Esophagus muscularis mucosa (tissue), 4 donors: Measurements from ENCODE around the gene RAPGEF1. TPM values are rescaled to one million over a fixed set of nuclear protein-coding genes. Genes with fewer than 3 reads are reported as not detected.
A peak's percentile ranks its signal among the peaks of the same experiment; 100 is the strongest.

ENCODE experiments used
- DNase-seq: peaks from one replicate; pipeline ENCODE4 v3.0.0-alpha.2; 2017; ENCODE audit errors: extremely low spot score
- H3K27ac ChIP-seq, 4 donors: fragments of 200-600 bp; sonication (generic); replicated peaks in 1 of 4; 1 replicate in 3 of 4; 2 replicates in 1 of 4; pipeline ENCODE4 v1.5.1; 2016 to 2019; ENCODE audit warnings: mild to moderate bottlenecking in 1 of 4
- H3K27me3 ChIP-seq, 4 donors: fragments of 200-600 bp; sonication (generic); one replicate each; pipeline versions ENCODE4 v1.5.1 to v1.6.0; 2016 to 2019
- H3K36me3 ChIP-seq, 4 donors: fragments of 200-600 bp; sonication (generic); one replicate each; pipeline ENCODE4 v1.5.1; 2016 to 2019
- H3K4me1 ChIP-seq, 4 donors: fragments of 200-600 bp; sonication (generic); one replicate each; pipeline ENCODE4 v1.5.1; 2016 to 2019
- H3K4me3 ChIP-seq, 4 donors: fragments of 200-600 bp; sonication (generic); 1 replicate in 2 of 4; 2 replicates in 2 of 4; pipeline ENCODE4 v1.5.1; 2016 to 2019; ENCODE audit warnings: mild to moderate bottlenecking in 4 of 4, moderate library complexity in 1 of 4
- H3K9me3 ChIP-seq, 4 donors: fragments of 200-600 bp; sonication (generic); 1 replicate in 3 of 4; 2 replicates in 1 of 4; pipeline ENCODE4 v1.5.1; 2016 to 2019
- EP300 ChIP-seq: sonication (generic); formaldehyde crosslinking; IDR thresholded peaks from one replicate; pipeline ENCODE4 v1.6.1; 2017; ENCODE audit warnings: antibody characterized with exemption
- POLR2A ChIP-seq: fragments of 450-650 bp; IDR thresholded peaks from one replicate; pipeline ENCODE4 v1.6.1; 2017; ENCODE audit warnings: antibody characterized with exemption, moderate library complexity, mild to moderate bottlenecking, low read depth
- POLR2AphosphoS5 ChIP-seq, 2 donors: sonication (generic); formaldehyde crosslinking; IDR thresholded peaks; one replicate each; pipeline ENCODE4 v1.6.1; 2017; ENCODE audit warnings: antibody characterized with exemption in 2 of 2
- WGBS: methylation state at CpG from one replicate; pipeline ENCODE4 v1.1.5; 2018; 5-methylcytosine and 5-hydroxymethylcytosine counted together
- intact Hi-C: fragments of 100-400 bp; cut with DNase I; formaldehyde crosslinking; loops from one replicate; pipeline ENCODE4 v1.15.1; 2023
- total RNA-seq, 4 donors: library from RNA; depleted of rRNA; stranded (reverse); fragments of >200 nt; gene quantifications; one replicate each; pipeline versions ENCODE4 v1.1.0 to v1.2.1, GENCODE V29; 2016
- TF ChIP-seq, protein P1 (sequence below), 3 experiments: fragments of 200-600 bp in 2 of 3; fragments of 450-650 bp in 1 of 3; sonication (generic) in 2 of 3; IDR thresholded peaks; one replicate each; pipeline ENCODE4 v1.5.1; 2017 to 2019; ENCODE audit warnings: antibody characterized with exemption in 3 of 3, mild to moderate bottlenecking in 2 of 3, moderate library complexity in 1 of 3

Gene RAPGEF1
- total RNA-seq, 4 donors from 2014 or later: 66.6 to 138 (median 101) TPM

DNA sequence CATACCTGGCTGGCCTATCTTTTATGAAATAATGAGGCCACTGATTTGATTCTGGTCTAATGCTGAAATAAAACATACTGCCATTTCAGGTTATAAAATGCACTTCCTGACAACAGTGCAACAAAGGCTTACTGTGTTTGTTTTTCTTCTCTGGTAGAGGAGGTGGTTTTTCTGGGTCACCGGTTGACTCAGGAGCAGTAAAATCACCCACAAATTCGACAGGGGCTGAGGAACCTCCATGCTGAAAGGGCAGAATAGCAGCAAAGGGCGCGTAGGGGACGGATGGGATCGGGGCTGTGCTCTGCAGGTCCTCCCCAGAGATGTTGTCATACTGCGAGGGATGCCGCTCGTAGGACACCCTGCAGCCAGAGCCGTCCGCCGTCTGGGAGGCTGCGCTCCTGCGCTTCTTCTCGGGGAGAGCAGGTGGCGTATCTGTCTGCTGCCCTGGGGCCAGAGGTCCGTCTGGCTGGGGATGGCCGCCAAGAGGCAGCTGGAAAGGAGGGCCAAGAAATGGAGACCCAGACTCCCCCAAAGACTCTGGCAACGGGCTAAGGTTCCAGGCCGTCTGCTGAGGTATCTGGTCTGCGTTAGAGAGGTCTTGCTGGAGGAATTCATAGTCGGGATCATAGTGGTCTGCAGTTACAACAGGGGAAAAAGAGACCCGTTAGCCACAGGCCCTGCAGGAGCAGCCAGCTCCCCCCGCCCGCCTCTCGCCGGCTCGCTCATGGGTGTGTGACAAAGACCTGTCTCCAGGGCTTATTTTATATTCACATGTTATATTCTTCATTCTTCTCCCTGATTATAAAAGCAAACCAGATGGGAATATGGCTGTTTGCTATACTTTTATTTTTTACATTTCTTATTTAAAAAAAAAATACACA lies 113.8 kb downstream of the RAPGEF1 start:
- Histone ChIP-seq H3K4me3 (no peak overlapping the region), H3K27me3 (no peaks in the 10 kb centered on the region), H3K36me3 (peaks cover 15 to 80% (median 64%) of the 10 kb centered on the region in 4 donors), H3K4me1 (peaks cover 8 to 33% (median 11%) of the 10 kb centered on the region in 4 donors), H3K9me3 (no peaks in the 10 kb centered on the region), H3K27ac (no peak overlapping the region)
- intact Hi-C loops: no loop called here
- 87% methylated on average over 25 of the region's 28 CpGs for WGBS
- TF ChIP-seq EP300 (no peak), POLR2A (no peak), POLR2AphosphoS5 (IDR thresholded peaks at IDR 0.05) (no peak)
- TF ChIP-seq, protein P1, sequence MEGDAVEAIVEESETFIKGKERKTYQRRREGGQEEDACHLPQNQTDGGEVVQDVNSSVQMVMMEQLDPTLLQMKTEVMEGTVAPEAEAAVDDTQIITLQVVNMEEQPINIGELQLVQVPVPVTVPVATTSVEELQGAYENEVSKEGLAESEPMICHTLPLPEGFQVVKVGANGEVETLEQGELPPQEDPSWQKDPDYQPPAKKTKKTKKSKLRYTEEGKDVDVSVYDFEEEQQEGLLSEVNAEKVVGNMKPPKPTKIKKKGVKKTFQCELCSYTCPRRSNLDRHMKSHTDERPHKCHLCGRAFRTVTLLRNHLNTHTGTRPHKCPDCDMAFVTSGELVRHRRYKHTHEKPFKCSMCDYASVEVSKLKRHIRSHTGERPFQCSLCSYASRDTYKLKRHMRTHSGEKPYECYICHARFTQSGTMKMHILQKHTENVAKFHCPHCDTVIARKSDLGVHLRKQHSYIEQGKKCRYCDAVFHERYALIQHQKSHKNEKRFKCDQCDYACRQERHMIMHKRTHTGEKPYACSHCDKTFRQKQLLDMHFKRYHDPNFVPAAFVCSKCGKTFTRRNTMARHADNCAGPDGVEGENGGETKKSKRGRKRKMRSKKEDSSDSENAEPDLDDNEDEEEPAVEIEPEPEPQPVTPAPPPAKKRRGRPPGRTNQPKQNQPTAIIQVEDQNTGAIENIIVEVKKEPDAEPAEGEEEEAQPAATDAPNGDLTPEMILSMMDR (IDR thresholded peaks at IDR 0.05): no peak
- DNase-seq: no peak

DNA sequence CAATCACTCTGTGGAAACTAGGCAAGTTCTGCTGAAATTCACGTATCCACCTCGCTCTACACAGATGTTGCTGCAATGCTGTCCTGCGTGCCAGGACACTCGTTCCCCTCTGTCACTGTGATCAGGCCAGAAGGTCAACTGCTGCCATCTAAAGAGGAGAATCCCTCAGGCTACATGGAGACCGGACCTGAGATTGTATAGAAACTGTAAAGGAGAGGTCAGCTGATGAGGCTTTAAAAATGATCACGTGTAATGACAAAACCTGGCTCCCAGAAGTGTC lies 114.4 kb downstream of the RAPGEF1 start:
- Histone ChIP-seq H3K9me3 (no peaks in the 10 kb centered on the region), H3K4me1 (peaks cover 8 to 32% (median 11%) of the 10 kb centered on the region in 4 donors), H3K27ac (no peak overlapping the region), H3K36me3 (peaks cover 21 to 86% (median 70%) of the 10 kb centered on the region in 4 donors), H3K27me3 (no peaks in the 10 kb centered on the region), H3K4me3 (no peak overlapping the region)
- no peak for DNase-seq
- TF ChIP-seq POLR2AphosphoS5 (IDR thresholded peaks at IDR 0.05) (no peak), EP300 (no peak), POLR2A (no peak)
- TF ChIP-seq, protein P1 (IDR thresholded peaks at IDR 0.05): no peak
- intact Hi-C loops: no loop called here
- 82% methylated on average over 6 of the region's 6 CpGs for WGBS

DNA sequence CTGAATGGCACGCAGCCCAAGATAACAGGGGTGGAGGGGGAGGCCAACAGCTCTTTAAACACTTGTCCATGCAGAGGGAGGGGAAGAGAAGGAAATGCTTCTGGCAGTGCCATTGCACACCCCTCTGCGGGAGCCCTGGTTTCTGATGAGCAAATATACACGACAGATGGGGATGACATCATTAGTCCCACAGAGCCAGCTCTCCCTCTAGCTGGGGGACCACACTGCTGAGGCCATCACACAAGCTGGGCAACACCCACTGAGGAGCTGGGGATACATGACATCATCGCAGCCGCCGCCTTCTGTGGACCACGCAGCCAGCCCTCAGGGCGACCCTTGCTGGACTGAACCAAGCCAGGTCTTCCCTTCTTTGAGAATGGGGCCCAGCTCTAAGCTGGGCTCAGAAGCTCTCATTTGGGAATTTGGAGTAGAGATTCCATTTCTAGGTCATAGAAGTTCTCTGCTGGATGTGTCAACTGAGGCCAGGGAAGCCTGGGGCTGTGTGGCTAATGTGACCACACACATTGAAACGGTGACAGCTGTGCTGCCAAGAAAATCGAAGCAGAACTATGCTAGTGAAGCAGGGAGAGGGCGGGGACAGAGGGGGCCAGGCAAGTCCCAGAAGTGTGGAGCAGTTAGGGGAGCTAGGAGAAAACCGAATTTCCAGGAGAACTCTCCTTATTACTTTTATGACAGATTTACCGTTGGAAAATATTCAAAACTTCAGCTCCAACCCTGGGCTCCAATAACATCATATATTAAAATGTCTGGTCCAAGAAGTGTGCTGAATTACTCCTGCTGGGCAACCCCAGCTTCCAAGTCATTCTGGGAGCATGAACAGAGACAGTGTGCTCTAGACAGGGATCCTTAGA lies 115.0 kb downstream of the RAPGEF1 start:
- DNase-seq: no peak
- no peaks in the 10 kb centered on the region for H3K27me3 ChIP-seq
- TF ChIP-seq EP300: no peak
- TF ChIP-seq, protein P1 (IDR thresholded peaks at IDR 0.05): no peak
- peak overlapping the region in 1 of 4 donors; percentile 30 for H3K27ac ChIP-seq
- H3K4me1 ChIP-seq: peaks cover 8 to 29% (median 11%) of the 10 kb centered on the region in 4 donors
- peaks cover 25 to 88% (median 76%) of the 10 kb centered on the region in 4 donors for H3K36me3 ChIP-seq
- H3K9me3 ChIP-seq: no peaks in the 10 kb centered on the region
- WGBS: 73% methylated on average over 13 of the region's 13 CpGs
- intact Hi-C loops: no loop called here
- H3K4me3 ChIP-seq: no peak overlapping the region

DNA sequence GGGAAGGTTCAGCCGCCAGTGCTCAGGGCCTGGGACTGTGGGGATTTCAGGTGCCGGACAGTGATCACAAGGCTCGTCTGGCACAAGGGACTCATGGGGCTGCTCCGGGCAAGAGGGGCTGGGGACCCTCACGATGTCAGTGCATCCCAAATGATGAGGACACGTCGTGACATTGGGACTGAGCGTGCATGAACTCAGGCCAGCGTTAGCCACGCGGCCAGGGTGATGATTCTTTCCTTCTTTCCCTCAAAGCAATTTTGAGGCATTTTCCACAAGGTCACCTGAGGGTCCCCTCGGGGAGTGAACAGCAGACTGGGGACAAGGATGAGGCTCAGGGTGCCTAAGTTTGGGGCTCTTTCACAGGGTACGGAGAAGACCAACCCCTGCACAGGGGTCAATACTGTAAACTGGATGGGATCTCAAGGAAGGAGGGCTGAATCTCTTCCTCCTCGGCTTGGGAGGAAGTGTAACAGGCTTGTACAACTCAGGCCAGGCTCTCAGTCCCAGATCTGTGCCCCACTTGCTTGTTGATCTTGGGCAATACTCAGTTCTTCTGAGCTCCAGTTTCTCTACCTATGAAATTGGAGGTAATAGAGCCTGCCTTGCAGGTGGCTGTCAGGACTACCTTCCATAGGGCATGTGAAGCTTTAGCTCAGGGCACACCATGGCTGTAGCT lies 116.1 kb downstream of the RAPGEF1 start:
- no peak for TF ChIP-seq EP300
- no peak for TF ChIP-seq POLR2AphosphoS5 (IDR thresholded peaks at IDR 0.05)
- TF ChIP-seq, protein P1 (IDR thresholded peaks at IDR 0.05): no peak
- no peak for TF ChIP-seq POLR2A
- Histone ChIP-seq H3K27ac (peak overlapping the region in 1 of 4 donors; percentile 30), H3K4me3 (no peak overlapping the region), H3K4me1 (peaks cover 8 to 26% (median 11%) of the 10 kb centered on the region in 4 donors), H3K36me3 (peaks cover 33 to 94% (median 82%) of the 10 kb centered on the region in 4 donors), H3K27me3 (no peaks in the 10 kb centered on the region), H3K9me3 (no peaks in the 10 kb centered on the region)
- 94% methylated on average over 14 of the region's 14 CpGs for WGBS
- intact Hi-C loops: no loop called here
- no peak for DNase-seq
